GM18519 (cell line): Measurements from ENCODE around the gene PAPPA.

Experiments
- ATAC-seq: cut with Tn5 transposase; IDR thresholded peaks from one replicate; pipeline ENCODE4 v1.9.1; 2021; ENCODE audit warnings: mild to moderate bottlenecking, moderate library complexity; ENCODE audit not compliant: unreplicated experiment, low FRiP score

Gene PAPPA

DNA sequence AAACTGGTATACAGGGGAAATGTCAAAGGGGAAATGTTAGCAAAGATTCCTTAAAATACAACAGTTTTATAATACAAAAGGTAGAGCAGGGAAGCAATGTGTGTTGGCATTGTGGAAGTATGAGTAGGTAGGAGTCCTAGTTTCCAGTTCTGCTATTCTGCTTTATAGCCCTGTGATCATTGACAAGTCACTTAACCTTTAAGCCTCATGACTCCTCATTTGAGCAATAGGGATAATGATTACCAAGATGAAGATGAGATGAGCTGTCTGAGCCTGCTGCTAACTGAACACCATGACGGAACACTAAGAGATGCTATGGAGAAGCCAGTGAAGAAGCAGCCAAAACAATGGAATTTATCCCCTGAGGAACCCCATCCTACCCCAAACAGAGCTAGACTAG is 251.7 kb downstream of the PAPPA start:
- ATAC-seq, result no peak

GRCh38 chr9:116406469-116406868 is 252.9 kb downstream of the PAPPA start:
- ATAC-seq, result no peak

- no peak for ATAC-seq
Observed at GRCh38 chr9:116409129-116409528, 255.5 kb downstream of the PAPPA start.

DNA sequence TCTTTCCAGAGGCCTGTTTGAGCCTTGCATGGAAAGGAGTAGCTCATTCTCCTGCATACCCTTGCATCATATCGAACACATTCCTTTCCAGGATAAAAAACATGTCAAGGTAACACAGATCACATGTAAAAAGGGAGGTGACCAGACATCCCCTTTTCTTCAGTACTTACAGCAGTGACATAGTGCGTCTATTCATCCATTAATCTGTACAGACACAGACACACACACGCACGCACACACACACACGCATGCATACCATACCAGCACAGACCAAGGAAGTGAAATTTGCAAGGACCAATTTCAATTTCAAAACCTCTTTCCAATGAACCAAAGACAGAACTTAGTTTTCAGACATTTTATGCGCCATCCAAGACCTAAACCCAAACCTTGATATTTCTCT is 256.0 kb downstream of the PAPPA start:
- no peak for ATAC-seq

- no peak for ATAC-seq
Observed at GRCh38 chr9:116411506-116411905, 257.9 kb downstream of the PAPPA start.

DNA sequence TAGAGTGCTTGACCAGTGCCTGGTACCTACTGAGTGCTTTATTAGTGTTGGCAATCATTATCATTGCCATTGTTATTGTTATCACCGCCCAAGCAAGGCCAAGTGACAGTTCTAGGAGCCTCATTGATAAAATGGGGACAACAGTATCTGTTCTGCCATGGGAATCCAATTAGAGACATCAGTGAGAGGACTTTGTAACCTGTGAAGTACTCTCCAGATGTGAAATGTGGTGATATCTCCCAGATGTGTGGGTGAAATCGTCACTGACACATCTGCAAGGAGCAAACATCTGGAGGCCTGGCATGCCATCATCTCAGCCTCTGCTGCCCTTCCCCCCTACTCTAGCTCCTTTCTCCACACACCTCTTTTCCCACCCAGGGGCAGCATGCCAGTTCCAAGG is 260.8 kb downstream of the PAPPA start:
- no peak for ATAC-seq

- ATAC-seq, result no peak
Observed at GRCh38 chr9:116416421-116416820, 262.8 kb downstream of the PAPPA start.

GRCh38 chr9:116417464-116417863 is 263.9 kb downstream of the PAPPA start:
- ATAC-seq, result no peak

- ATAC-seq, result no peak
Observed at GRCh38 chr9:116419181-116419580, 265.6 kb downstream of the PAPPA start.

DNA sequence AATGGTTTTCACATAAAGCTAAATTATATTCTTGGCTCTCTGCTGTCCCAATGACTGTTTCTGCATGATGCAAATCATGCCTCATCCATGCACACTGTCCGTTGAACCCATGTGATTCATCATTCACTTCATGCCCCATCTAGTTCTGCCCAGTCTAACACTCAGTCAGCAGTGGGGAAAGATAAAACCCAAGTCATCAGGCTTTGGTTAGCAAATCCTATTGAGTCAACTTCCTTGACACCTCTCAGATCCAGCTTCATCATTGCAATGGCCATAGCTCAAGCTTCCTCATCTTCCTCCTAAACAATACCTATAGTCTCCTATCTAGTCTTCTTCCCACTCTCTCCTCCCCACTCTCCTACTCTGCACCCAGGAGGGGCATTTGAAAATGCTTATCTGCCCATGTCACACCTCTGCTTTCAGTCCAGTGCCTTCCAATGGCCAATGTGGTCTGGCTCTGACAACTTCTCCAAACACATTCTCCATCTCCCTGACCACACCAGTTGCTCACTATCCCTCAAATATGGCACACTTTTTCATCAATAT is 267.5 kb downstream of the PAPPA start:
- no peak for ATAC-seq

DNA sequence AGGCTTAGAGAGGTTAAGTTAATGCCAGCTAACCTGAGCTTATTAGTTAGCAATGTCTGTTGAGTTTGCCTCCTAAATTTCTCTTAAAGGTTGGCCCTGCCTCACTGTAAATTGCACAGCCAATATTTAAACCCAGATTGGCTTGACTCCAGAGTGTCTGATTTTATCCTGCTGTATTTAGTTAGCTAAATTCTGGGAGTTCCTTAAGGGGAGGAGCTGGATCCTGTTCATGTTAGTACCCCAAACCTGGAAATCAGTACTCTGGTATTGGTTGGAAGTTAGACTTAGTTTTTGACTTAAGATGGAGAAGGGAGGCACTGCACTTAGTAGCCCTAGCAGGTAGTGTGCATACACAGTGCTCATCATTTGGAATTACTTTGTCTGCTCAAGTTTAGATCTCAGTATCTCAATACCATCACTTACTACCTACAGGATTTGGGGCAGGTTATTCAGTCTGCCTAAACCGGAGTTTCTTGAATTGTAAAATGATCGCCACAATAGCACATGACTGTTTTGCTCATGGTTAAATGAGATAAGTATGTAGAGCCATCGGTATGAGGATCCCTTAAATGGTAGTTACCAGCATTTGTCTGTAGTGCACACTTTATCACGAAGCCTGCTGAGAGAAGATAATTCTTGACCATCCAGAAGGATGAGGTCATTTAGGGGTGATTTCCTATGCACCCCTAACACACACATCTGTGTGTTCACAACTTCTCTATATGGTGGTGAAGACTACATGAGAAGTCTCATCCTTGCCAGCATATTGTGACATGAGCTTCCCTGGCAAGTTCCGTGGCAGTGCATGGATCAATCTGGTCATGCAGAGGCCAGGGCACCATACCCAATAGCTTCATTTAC is 268.8 kb downstream of the PAPPA start:
- no peak for ATAC-seq

DNA sequence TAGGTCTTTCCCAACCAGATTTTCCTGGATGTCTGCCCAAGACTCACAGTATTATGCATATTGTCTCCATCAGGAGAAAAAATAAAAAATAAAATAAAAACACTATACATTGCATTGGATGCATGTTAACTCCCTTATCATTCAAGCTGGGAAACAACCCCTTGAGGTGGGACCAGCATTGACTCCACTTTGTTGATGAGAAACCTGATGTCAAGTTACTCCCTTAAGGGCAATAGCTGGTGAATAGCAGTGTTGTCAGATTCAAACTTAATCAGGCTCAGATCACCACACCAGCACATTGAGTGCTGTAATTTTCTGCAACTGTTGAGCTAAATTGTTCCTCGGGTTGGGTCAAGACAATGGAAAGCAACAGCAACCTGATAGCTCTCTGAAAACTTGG is 269.6 kb downstream of the PAPPA start:
- no peak for ATAC-seq

DNA sequence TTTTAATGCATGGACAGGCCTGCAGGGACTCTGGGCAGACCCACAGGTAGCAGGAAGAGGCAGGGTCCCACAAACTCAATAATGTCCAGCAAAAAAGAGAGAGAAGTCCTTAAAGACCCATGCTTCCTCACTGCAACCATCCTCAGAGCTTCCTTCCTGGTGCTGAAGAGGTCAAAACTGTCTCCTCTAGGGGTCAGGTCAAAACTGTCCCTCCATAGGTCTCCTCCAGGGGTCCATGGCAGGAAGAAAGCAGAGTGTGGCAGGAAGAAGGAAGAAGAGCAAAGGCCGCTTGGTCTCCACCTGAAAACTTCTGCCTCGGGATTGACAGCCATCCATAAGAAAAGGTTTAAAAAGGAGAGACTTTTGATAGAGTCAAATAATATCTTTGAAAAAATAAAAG is 271.7 kb downstream of the PAPPA start:
- ATAC-seq, result no peak

- no peak for ATAC-seq
Observed at GRCh38 chr9:116430849-116431248, 277.3 kb downstream of the PAPPA start.

DNA sequence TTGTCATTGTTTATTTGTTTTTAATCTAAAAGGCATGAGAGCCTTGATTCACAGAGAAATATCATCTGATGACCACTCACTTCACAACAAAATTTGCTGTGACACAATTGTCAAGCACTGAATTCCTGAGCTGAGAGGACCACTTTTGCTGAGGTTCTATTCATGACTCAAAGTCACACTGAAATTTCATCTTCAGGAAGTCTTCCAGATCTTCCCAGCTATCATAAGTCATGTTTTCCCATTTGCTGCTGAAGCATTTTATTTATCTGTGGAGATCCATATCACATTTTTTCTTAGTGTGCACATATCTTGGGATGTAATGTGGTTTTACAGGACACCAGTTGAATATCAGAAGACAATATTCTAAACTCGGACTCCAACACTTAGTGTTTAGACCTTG is 278.5 kb downstream of the PAPPA start:
- ATAC-seq, result no peak

DNA sequence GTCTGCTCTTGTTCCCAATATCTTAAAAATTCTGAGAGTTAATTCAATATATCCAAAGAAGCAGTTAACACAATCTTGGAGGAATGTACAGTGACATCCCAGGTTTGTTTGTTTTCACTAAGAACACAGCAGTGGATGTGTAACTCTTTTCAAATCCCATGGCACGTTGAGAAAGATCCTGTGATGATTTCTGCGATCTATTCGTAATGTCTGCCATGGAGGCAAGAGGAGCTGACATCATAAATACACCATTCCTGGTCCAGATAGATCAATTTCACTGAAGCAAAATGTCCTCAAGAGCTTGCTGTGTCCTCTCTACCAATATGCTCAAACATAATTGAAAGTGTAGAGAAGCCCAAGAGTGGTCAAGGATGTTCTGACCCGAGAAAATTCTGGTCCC is 280.7 kb downstream of the PAPPA start:
- no peak for ATAC-seq

- no peak for ATAC-seq
Observed at GRCh38 chr9:116435706-116436105, 282.1 kb downstream of the PAPPA start.

DNA sequence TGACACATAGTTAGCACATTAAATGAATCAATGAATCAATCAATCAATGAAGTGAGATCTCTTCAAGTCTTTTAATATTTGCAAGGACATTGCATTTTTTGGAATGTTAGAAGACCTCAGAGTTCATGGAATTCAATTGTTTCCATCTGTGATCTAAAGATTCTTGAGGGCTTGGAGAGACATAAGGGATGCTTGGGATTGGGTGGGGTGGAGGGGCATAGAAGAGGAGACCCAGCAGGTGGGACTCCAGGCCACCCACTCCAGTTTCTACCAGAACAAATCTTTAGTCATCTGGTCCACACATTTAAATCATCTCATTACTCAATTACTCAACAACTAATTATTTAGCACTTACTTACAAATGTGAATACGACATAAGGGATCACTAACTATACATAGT is 282.5 kb downstream of the PAPPA start:
- ATAC-seq, result no peak

GRCh38 chr9:116437411-116438370 is 284.1 kb downstream of the PAPPA start:
- ATAC-seq, result no peak

GRCh38 chr9:116442528-116442927 is 288.9 kb downstream of the PAPPA start:
- ATAC-seq, result no peak

GRCh38 chr9:116447934-116448333 is 294.3 kb downstream of the PAPPA start:
- ATAC-seq, result no peak
